SK-N-MC (cell line): ENCODE measurements around the gene CLSTN2.

Experiments used
- EZH2 ChIP-seq: fragments of 200-600 bp; sonication (generic); IDR thresholded peaks from one replicate; pipeline ENCODE4 v1.6.1; 2017; ENCODE audit warnings: antibody characterized with exemption
- POLR2AphosphoS5 ChIP-seq: IDR thresholded peaks from 2 replicates; pipeline ENCODE4 v1.6.1; 2012; ENCODE audit warnings: mild to moderate bottlenecking, low read depth, low read length, borderline replicate concordance

- TF ChIP-seq EZH2 (no peak), POLR2AphosphoS5 (no peak)
These were observed 668.8 kb downstream of the CLSTN2 start for GRCh38 chr3:140603766-140604165.
